Measurements from ENCODE around the gene KLF13. TPM values are rescaled to one million over a fixed set of nuclear protein-coding genes. Genes with fewer than 3 reads are reported as not detected.

KLF13 gene
- total and polyA plus RNA-seq, 10 of the 15 experiments (the other 5 are each of a cell fraction or from before 2014, with no cell fraction given), result 20.3 to 109 (median 51.4) TPM

- TF ChIP-seq BCL3 (IDR thresholded peaks at IDR 0.05; ENCODE audit: borderline replicate concordance, insufficient read depth, low read depth, low read length, poor library complexity, severe bottlenecking), result no peak
Observed at GRCh38 chr15:31369727-31370126, 43.1 kb downstream of the KLF13 start (continued).

- BruUV-seq (replicated peaks), result no TSS peak
- no peak for ATAC-seq
- Histone ChIP-seq H3K4me1 (ENCODE audit: control insufficient read depth, insufficient read depth, low read length) (peaks cover 28% of the 10 kb centered on the region), H3K9ac (ENCODE audit: control insufficient read depth, insufficient read depth, low read length) (no peak overlapping the region), H3K9me3 (replicated peaks; ENCODE audit: control insufficient read depth, insufficient read depth, low read length) (no peaks in the 10 kb centered on the region; the same call in 2 of the 3 replicates), H3K79me2 (ENCODE audit: control insufficient read depth, insufficient read depth, low read length) (peaks cover 43% of the 10 kb centered on the region), H3K27me3 (replicated peaks in 1 of 2; ENCODE audit: control insufficient read depth in 2 of 2, insufficient read depth in 2 of 2, low read length in 1 of 2) (no peaks in the 10 kb centered on the region), H3K4me2 (ENCODE audit: control insufficient read depth, insufficient read depth) (no peak overlapping the region), H3K4me3 (no peak overlapping the region), H3K36me3 (ENCODE audit: control insufficient read depth in 2 of 2, insufficient read depth in 2 of 2, low read length in 1 of 2) (peaks cover 24 to 43% of the 10 kb centered on the region in 2 experiments; a peak in 3 of 4 replicates), H2AFZ (ENCODE audit: control insufficient read depth, low read depth, low read length) (no peak overlapping the region), H4K20me1 (ENCODE audit: control insufficient read depth, insufficient read depth) (peaks cover 8% of the 10 kb centered on the region), H3K27ac (ENCODE audit: control insufficient read depth, insufficient read depth) (no peak overlapping the region)
- in situ Hi-C loops (cut with MboI) (no loop called here), intact Hi-C loops (cut with micrococcal nuclease; ENCODE audit: unreplicated experiment) (no loop called here)
- ChIA-PET POLR2A (no interaction called here), SMC1A (ENCODE audit: uncharacterized antibody, unreplicated experiment) (no interaction called here), RAD21 (ENCODE audit: unreplicated experiment) (no interaction called here), CTCF (interaction anchor here (1.2 kb wide), 1 partner anchor 63 kb away, joined by 3 read pairs; no protein-coding TSS in a partner anchor)
- TF ChIP-seq POLR2A (IDR thresholded peaks at IDR 0.05; ENCODE audit: low read depth, low read length), result peak; percentile 50
- TF ChIP-seq CTCF (IDR thresholded peaks at IDR 0.05 in 2 of 3, conservative IDR thresholded peaks at IDR 0.05 in 1 of 3; ENCODE audit: control insufficient read depth in 2 of 3, extremely low read depth in 1 of 3, insufficient read depth in 1 of 3, low read depth in 3 of 3, low read length in 3 of 3), result no peak
- no peak for TF ChIP-seq USF1 (IDR thresholded peaks at IDR 0.05; ENCODE audit: borderline replicate concordance, extremely low read length, insufficient read depth, low read depth, low read length)
- TF ChIP-seq KLF5 (IDR thresholded peaks at IDR 0.05; ENCODE audit: partially characterized antibody), result no peak
- no peak for TF ChIP-seq YBX1 (IDR thresholded peaks at IDR 0.05)
- TF ChIP-seq RELB (IDR thresholded peaks at IDR 0.05; ENCODE audit: low read depth), result no peak
- no peak for TF ChIP-seq BCL11A (IDR thresholded peaks at IDR 0.05; ENCODE audit: low read depth, low read length)
- DNase-seq (ENCODE audit: low read depth, low spot score), result no peak
- FAIRE-seq, result no peak
- WGBS (ENCODE audit: insufficient coverage, insufficient replicate concordance, low lambda C conversion rate, missing lambda C conversion rate), result 91% methylated on average over 24 of the region's 38 CpGs
Observed at GRCh38 chr15:31371520-31372240, 45.0 kb downstream of the KLF13 start.
